Glomerular endothelial cell (primary cell): ENCODE measurements around the gene ZFHX2. TPM values are rescaled to one million over a fixed set of nuclear protein-coding genes. Genes with fewer than 3 reads are reported as not detected.

Experiments used
- DNase-seq: peaks from one replicate; pipeline ENCODE4 v3.0.0-alpha.2; 2011; ENCODE audit warnings: low read depth, low spot score; ENCODE audit errors: extremely low read depth
- total RNA-seq: library from RNA; depleted of rRNA; stranded (reverse); fragments of >200 nt; gene quantifications from 2 replicates; pipeline ENCODE4 v1.2.3, GENCODE V29; 2015

The ZFHX2 gene
- total RNA-seq, 1 donor from 2014 or later, result 0.93 TPM

DNA sequence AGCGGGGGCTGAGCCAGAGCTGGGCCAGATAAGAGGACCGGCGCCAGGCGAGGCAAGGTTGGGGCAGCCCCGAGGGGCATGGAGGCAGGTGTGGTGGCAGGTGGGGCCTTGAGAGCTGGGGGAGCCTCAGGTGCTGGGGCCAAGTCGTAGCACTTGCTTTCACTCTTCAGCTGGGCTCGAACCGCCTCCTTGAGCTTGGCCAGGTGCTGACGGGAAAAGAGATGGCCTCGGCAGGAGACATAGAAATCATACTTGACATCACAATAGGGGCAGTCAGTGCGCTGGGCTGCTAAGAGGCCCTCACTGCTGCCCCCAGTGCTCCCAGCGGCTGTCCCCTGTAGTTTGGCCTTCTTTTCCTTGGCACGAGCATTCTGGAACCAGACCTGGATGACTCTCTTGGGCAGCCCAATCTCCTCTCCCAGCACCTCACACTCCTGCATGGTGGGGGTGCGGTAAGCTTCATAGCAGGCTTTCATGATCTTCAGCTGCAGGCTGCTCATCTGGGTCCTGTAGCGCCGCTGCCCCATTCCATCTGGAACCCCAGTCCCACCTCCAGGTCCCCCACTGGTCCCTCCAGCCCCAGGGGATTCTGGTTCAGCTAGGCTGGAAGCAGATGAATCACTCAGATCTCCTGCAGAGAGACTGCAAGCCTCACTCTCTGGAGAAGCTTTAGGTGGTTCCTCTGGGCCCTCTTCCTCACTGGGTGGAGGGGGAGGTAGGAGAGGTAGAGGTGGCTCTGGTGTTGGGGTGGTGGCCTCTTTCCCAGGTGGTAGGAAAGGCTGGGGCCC is 28.1 kb downstream of the ZFHX2 start:
- no peak for DNase-seq

DNA sequence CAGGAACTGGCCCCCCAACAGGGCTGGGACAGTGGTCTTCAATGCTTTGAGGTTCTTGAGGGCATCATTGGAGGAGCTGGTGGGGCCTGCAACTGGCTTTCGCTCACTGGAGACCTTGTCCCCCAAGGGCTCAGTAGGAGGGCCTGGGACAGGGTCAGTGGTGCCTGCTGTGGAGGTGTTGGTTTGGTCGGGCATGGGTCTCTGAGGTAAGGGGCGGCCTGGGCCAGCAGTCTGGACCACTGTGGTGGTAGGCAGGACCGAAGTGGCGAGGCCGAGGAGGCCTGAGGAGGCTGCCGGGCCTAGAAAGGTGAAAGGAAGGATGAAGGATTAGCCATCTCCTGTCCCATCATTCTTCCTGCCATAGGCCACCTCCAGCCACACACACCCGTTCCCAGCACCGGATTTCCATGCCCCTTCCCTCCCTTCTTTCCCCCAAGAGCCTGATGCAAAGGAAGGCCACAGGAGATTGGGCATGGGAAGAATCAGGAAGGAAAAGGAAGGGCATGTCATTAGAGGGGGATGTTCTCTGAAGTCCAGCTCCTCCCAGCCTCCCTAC is 28.8 kb downstream of the ZFHX2 start:
- DNase-seq, result no peak

DNA sequence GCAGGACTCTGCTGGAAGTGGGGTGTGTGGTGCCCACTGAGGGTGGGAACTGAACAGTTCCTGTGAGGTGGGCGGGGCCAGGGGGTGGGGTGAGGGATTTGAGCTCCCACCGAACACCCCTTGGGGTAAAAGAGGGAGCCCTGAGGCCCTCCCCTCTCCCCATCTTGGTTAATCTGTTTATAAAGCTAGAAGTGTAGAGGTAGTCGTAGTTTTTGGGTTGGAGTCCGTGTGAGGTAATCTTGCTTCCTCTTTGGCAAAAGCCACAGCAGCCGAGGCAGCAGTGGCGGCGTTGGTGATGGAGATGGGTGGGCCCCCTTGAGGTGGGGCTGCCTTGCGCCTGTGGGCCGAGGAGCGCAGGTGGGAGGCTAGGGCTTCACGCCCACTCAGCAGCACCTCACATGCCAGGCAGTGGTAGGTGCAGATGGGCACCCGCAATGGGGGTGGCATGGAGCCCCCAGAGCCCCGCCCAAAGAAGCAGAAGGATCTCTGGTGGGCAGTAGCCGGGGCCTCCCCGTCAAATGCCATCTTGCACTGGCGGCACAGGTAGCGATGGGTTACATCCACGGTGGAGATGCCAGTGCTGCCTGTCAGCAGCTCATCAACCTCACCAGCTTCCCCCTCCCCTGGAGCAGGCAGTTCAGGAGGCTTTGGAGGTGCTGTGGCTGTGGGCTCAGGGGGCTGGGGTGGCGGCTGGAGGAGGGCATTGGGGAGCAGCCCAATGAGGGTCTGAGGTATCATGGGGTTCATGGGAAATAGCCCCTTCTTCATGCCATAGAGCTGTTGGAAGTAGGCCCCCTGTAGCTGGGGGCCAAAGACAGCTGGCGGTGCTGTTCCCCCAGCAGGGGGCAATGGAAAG is 29.6 kb downstream of the ZFHX2 start:
- no peak for DNase-seq

DNA sequence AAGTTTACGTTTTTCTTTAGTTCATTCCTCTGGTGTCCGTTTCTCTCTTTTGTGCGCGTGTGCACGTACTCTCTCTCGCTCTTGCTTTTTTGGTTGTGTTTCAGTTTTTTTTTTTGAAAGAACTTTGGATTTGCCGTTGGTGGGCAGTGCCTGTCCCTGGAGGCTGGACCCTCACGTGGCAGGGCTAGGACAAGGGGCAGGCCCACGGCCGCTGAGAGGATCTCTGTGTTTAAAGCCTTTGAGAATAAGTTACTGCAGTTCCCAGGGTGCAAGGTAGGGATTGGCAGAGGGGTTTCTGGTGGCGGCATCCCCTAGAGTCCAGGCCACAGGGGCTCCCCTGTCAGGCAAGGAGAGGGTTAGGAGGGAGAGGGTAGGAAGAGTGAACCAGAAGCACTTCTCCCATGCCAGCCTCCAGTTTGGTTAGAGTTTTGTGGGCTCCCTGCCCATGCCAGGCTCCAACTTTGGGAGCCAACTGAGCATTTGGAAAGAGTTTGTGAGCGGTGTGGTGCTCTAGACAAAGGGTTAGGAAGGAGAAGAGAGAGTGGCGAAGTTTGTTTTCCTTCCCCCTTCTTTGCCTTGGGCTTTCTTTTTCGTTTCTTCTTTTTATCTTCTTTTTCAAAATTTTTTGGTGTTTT is 30.5 kb downstream of the ZFHX2 start:
- DNase-seq, result no peak

DNA sequence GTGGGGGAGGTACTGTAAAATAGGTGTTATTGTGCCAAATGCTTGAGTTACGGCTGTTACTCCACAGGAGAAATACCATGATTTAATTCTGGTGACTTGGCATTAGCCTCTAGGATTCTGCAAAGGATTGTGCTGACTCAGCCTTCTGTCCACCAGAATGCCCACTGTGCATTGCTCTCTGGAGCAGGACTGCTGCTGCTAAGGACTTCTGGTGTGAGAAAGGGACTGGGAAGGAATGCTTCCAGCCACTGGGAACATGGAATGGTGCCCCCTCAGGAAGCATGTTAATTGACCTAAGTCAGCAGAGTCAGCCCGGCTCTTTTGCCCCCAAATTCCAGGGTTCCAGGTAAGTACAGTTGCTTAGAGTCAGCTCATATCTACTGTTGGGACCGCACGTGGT is 32.9 kb downstream of the ZFHX2 start:
- no peak for DNase-seq

DNA sequence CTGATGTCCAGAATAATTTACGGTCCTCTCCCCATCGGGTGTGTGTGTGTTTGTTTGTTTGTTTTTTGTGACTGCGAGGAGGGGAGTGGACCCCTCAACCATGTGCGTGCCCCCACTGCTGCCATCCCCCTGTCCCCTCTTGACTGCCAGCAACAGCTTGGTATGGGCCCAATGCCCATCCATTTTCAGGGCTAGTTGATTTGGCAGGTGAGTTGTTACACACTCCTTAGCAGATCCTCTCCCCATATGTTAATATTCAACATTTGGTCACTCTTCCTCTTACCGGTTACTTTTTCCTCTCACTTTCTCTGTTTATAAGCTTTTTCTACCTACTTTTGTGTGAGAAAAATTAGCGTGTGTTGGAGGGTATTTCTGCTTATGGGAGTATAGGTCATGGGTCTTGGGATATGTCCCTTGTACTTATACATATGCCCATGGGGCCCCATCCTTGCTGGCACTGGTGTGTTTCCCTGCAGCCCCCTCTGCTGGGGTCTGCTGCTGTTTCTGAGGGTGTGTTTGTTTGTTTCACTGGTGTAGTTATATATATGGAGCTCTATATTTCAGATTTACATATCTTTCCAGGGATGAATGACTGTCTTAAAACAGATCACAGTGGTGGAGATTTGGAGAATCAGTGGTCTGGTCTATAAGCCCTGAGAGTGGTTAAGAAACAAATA is 33.8 kb downstream of the ZFHX2 start:
- DNase-seq, result no peak

DNA sequence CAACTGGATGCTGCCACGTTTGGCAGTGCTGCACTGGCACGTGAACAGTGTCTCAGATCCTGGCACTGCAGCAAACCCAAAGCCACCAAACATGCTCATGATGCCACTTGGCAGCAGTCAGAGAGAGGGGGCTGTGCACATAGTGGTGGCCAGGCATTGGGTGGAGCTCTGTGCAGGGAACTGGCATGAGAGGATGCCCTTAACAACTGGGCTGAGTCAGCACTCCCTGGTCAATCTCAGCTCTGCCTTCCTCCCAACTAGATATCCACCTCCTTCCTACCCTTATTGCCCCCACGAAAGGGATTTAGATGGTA is 37.0 kb downstream of the ZFHX2 start:
- DNase-seq, result no peak

DNA sequence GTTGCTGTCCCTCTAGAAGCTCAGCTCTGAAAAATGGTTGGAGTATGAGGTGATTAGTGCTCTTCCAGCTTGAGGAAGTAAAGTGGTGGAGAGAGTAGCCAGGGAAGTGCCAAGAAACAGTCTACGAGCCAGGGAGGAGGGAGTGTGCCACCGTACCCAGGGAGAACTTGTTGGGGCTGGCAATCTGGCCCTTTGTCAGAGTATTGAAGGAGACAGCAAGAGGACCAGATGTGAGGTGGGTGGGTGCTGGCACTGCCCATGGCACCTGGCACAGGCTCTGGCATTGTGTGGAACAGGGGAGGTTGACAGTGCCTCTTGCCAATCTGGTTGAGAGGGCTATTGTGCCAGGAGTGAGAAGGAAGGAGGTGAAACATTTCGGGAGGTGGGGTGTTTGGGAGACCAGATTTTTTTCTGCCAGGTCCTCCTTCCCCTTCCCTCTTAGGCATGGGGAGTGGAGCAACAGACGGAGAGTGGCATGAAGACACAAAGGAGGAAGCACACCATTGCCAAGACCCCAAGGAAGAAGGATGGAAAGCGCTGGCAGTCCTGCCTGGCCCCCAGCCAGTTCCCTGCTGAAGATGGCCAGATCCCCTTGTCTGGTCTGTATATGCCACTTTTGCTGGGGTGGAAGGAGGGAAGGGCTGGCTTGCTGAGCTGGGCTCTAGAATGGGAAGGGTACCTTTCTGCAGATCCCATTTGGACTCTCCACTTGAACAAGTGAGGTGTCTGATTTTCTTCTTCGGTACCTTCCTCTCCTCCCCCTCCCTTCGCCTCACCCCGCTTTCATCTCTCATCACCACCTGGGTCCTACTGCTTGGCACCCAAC is 37.5 kb downstream of the ZFHX2 start:
- DNase-seq, result no peak

DNA sequence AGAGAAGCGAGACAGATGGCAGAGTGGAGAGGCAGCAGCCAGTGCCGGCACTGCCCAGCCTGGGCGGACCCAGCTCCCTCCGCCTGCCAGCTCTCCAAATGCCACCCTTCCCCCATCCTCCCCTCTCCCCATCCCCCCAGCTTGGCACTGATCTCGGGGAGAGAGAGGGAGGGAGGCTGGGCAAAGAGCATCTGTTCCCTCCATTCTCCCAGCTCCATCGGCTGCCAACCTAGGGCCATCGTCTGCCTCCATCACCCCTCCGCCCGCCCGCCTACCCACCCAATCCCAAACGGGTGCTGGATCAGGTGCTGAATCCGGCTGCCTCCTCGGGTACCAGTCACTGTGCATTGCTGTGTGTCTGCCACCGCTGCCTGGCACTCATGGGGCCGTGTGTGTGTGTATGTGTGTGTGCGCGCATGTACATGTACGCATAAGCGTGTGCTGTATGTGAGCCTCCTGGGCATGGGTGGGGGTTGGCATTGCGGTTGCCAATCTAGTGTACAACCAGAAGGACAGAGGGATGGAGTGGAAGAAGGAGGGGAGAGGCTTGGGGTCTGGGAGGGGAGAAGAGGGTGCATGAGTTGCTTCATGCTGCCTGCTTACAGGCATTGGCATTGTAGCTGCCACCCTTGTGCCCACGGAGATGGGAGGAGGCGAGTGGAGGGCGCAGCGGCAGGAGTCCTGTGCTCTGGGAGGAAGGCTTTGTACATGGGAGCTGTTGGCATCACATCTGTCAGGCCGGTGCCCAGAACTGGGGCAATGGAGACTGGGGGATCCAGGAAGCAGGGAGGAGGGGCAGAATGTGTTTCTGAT is 38.4 kb downstream of the ZFHX2 start:
- no peak for DNase-seq

DNA sequence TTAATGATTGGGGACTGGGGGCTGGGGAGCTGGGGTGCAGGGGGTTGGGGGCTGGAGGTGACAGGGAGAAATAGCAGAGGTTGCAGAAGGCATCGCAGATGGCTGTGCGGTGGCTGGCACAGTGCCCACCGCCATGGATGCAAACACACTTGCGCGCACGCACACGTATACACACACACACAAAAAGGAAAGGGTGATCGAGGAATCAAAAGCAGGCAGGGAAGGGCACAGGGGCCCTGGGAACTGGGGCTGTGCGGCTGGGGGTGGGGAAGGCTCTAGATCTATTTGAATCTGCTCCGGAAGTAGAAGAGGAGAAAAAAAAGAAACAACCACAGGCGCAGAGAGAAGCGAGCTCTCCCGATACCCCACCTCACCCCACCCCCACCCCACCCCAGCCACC is 39.4 kb downstream of the ZFHX2 start:
- no peak for DNase-seq

DNA sequence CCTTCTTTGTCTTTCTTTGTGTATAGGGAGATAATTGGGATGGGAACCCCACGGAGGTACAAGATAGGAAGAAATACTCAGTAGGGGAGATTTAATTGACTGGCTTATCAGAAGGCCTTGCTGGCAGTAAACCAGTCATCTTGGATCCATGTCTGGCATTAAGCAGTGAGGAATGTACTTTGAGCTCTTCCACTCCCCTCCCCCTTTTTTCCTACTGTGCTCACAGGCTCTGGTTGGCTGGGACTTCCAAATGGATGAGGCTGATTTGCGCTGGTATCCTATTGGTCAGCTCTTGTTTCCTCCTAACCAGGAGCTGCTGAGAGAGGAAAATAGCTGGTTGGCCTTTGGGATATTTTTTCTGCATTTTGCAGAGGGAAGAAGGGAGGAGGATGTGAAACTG is 57.3 kb downstream of the ZFHX2 start:
- DNase-seq, result no peak

DNA sequence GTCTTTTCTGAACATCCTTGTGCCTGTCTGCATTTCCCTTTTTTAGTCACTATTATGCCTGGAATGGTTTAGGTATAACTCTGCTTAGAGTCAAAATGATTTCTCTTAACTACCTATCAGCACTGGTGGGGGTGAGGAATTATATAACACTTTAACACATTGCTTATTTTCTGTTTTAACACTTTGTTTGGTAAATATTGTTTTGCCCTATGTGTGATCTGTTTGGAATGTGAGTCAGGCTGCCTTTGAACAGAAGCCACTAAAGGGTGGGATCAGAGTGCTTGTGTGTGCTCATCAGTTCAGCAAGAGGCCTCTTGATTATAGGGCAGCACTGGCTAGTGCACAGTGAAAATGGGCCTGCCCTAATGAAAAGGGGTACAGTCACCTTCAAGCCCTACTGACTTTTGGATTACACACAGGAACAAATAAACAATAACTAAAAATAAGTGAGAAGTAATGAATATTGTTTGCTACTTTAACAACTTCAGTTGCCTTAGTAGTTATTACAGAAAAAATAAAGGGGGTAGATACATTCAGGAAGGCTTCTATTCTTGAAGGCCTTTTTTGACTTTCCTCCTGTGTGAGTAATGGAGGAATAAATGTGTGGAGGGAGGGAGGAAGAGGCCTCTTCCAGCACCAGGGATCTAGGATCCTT is 58.8 kb downstream of the ZFHX2 start:
- DNase-seq, result no peak

DNA sequence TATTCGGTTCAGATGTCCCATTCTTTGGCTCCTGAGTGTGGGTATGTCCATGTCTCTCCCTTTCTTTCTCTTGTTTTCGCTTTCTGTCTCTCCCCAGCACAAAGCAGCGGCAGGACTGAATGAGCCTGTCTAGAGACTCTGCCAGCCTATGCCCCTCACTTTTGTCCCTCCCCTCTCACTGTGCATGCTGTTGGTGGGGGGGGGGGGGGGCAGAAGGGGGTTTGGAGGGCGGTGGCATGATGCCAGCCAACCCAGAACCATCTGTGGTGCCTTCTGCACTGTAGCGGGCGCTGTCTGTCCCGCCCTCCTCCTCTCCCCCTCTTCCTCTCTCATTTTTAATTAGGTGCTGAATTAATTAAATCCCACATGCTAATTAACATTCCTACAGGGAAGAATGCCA is 64.3 kb downstream of the ZFHX2 start:
- no peak for DNase-seq

DNA sequence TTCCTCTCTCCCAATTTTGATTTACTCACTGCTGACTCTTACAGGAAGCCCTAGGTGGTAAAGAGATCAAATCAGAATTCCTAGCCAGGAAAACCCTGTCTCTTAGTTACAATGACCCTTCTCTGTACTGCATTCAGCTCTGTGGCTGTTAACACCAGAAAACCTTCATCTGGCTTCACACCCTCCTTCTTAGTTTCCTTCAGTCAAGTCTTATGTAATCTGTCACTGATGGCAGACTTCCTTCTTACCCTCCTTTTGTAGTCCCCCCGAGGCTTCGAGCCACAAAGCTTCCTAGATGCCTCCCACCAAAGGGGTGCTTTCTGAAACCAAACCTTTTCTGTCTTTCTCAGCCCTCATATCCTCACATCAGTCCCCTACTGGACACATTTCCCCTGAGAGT is 65.5 kb downstream of the ZFHX2 start:
- DNase-seq, result no peak

DNA sequence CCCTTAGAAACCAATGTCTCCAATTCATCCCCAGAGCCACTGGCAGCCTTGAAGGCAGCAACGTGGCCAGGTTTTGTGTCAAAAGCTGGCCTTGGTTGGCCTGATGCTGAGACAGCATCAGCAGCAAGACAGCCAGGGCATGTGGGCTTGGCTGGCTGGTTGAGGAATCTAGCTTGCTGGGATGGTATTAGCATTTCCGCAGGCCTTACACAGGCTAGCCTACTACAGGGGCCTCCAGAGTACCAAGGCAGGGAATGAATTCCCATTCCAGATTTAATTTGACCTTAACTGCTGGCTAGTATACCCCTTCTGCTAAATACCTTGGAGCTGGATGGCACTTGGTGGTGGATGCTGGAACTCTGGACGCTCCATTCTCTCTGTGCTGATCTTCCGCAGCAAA is 66.2 kb downstream of the ZFHX2 start:
- no peak for DNase-seq

DNA sequence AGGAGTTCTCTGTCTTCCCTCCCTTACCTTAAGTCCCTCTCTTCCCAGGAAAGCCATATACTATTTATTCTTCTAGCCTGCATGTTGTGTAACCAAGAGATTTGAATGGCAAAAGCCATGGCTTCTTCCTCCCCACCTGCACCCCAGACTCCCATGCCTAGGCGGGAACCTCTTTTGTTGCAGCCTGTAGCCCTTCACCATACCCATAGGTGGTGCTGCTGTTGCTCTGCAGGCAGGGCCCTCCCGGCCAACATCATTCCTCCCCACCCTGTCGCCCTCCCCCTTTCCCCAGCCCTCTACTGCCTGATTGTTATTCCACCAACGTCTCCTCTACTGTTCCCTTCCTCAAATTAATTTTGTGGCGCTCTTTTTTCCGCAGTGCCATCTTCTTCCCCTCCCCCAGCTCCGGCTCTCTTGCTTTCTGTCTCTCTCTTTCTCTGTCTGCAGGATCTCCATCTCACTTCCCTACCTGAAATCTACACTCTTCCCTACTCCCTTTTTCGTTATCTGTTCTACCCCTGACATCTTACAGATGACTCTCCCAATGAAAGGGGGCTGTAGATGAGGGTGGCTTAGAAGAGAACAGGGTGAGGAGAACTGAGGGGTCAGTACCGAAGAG is 68.2 kb downstream of the ZFHX2 start:
- DNase-seq, result no peak

DNA sequence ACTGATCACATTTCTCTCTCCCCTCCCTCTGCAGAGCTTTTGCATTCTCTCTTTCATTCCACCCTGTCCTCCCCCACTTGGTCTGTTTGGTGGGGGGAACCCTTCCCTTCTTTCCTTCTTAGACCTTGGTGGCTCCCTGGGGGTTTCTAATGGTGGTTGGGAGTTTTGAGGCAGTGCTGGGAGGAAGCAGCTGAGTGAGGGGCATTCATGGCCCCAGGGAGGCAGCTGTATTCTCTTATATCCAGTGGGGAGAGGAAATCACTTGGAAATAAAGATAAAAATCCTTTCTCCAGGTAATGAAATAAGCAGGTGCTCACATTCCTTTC is 68.8 kb downstream of the ZFHX2 start:
- DNase-seq, result no peak

DNA sequence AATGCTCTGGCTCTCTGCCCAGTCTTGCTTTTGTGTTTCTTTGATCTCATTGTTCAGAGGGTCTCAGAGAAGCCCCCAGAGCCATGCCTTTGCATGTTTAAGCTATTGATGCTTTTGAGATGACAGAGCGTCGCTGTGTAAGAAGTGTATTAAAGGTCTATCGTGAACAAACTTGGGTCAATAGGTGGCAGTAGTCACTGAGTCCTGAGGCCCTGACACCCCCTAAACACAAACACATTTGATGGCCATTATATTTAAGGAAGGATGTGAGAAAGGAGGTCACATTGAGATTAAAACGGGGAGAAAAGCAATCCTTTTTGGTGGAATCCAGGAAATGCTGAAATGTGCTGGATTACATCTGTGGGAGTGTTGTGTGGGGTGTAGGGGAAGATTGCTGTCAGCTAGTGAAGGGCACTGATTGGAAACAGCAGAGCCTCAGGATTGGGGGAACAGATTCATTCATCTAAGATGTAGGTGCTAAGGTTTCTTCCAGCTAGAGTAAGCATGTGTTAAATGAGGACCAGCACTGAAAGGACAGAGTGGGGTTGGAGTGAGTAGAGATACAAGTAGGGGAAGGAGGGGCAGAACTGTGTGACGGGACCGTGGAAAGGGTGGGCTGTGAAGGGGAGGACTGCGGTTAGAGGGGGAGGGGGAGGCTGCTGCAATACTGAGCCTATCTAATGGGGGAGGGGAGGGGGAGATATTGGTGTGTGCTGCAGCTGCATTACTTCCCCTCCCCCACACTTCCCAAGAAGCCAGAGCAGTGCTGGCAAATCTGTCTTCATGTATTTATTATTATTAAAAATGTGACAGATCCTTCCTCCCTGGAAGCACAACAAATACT is 69.4 kb downstream of the ZFHX2 start:
- no peak for DNase-seq
